GM21447 (cell line): ENCODE results near the gene ASTN1.

ENCODE experiments used
- ATAC-seq: cut with Tn5 transposase; IDR thresholded peaks from one replicate; pipeline ENCODE4 v1.9.1; 2021; ENCODE audit not compliant: unreplicated experiment

Gene ASTN1

GRCh38 chr1:176996456-176997090 is 167.9 kb downstream of the ASTN1 start:
- ATAC-seq = no peak

GRCh38 chr1:176994931-176995596 is 169.4 kb downstream of the ASTN1 start:
- ATAC-seq = no peak

- no peak for ATAC-seq
Observed at GRCh38 chr1:176993587-176993986, 170.9 kb downstream of the ASTN1 start.

- ATAC-seq = no peak
Observed at GRCh38 chr1:176989754-176990153, 174.8 kb downstream of the ASTN1 start.

- no peak for ATAC-seq
Observed at GRCh38 chr1:176989023-176989422, 175.5 kb downstream of the ASTN1 start.

GRCh38 chr1:176987016-176987415 is 177.5 kb downstream of the ASTN1 start:
- no peak for ATAC-seq

GRCh38 chr1:176983731-176984130 is 180.8 kb downstream of the ASTN1 start:
- ATAC-seq = no peak

- ATAC-seq = no peak
Observed at GRCh38 chr1:176976771-176977170, 187.7 kb downstream of the ASTN1 start.

GRCh38 chr1:176976225-176976624 is 188.3 kb downstream of the ASTN1 start:
- no peak for ATAC-seq

GRCh38 chr1:176964687-176965086 is 199.8 kb downstream of the ASTN1 start:
- no peak for ATAC-seq

- no peak for ATAC-seq
Observed at GRCh38 chr1:176963181-176963580, 201.3 kb downstream of the ASTN1 start.

- ATAC-seq = no peak
Observed at GRCh38 chr1:176961678-176962077, 202.8 kb downstream of the ASTN1 start.

- ATAC-seq = no peak
Observed at GRCh38 chr1:176959191-176959820, 205.2 kb downstream of the ASTN1 start.

GRCh38 chr1:176957603-176958002 is 206.9 kb downstream of the ASTN1 start:
- ATAC-seq = no peak

GRCh38 chr1:176954242-176954641 is 210.3 kb downstream of the ASTN1 start:
- ATAC-seq = no peak

- ATAC-seq = no peak
Observed at GRCh38 chr1:176950736-176951324, 213.7 kb downstream of the ASTN1 start.

GRCh38 chr1:176949033-176949662 is 215.4 kb downstream of the ASTN1 start:
- ATAC-seq = peak; percentile 74

- no peak for ATAC-seq
Observed at GRCh38 chr1:176944606-176945005, 219.9 kb downstream of the ASTN1 start.

GRCh38 chr1:176943783-176944182 is 220.7 kb downstream of the ASTN1 start:
- ATAC-seq = no peak

- ATAC-seq = no peak
Observed at GRCh38 chr1:176942346-176942745, 222.2 kb downstream of the ASTN1 start.

- no peak for ATAC-seq
Observed at GRCh38 chr1:176939993-176940392, 224.5 kb downstream of the ASTN1 start.
